CD4-positive, alpha-beta T cell treated with Interleukin-17A for 4 hours (primary cell): ENCODE measurements around the gene UBXN1.
A peak's percentile ranks its signal among the peaks of the same experiment; 100 is the strongest.
"Not testable (repeated sequence)": the region's sequence is repeated elsewhere in the genome, so short reads cannot be mapped to it uniquely, and the experiment has no call there.

Experiments
- DNase-seq: peaks from one replicate; pipeline ENCODE4 v3.0.0-alpha.2; 2020; ENCODE audit warnings: mixed read lengths

The UBXN1 gene

DNA sequence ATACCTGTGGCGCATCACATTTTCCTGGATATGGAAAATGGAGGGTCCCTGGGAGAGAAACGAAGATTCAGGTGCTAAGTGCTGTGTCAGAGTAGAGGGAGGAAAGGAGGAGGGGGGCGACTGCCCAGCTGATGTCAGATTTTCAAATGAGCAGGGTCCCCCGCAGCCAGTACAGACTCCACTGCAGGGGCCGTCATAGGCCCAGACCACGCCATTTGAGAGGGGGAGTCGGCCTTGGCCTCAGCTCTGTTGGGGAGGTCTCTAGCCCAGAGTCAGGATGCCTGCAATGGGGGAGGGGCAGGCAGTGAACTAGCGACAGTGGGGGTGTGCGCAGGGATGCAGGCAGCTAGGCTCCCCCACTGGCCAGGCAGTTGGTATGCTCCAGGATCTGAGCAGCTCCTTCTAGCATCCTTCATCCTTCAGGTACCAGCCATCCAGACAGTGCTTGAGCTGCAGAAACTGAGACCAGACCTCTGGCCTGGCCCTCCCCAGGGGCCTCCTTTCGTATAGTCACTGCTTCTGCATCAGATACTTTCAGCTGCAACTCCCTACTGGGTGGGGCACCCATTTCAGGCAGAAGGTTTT, 28.5 kb upstream of the UBXN1 start, which contains the start of the genes BSCL2 and GNG3:
TSS of gene BSCL2 (minus strand) at position 148 of the 585 bp plus-strand sequence. CDS start 229 bp downstream, outside the sequence.
TSS of gene GNG3 (plus strand) at position 400 of the 585 bp plus-strand sequence. CDS start 620 bp downstream, outside the sequence.
- DNase-seq: no peak

DNA sequence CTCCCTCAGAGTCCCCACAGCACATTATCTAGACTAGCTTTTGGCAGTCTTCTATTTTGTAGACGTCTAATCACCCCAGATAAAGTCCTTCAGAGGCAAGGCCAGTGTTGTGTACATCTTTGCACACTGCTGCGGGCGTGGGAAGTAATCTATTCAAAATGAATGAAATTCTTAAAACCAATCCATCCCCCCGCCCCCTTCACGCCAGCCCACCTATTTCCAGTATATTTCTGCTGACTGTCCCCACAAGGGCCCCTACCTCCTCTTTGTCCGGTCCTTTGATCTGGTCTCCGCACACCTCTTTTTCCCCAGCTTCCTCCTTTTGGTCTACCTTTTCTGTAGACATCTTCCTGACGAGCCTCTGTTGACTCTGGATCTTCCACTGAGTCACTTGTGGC, 28.0 kb upstream of the UBXN1 start:
- no peak for DNase-seq

- DNase-seq: peak; percentile 96
Observed at GRCh38 chr11:62705880-62706849, 27.3 kb upstream of the UBXN1 start.

- no peak for DNase-seq
Observed at GRCh38 chr11:62705413-62705812, 26.5 kb upstream of the UBXN1 start.

DNA sequence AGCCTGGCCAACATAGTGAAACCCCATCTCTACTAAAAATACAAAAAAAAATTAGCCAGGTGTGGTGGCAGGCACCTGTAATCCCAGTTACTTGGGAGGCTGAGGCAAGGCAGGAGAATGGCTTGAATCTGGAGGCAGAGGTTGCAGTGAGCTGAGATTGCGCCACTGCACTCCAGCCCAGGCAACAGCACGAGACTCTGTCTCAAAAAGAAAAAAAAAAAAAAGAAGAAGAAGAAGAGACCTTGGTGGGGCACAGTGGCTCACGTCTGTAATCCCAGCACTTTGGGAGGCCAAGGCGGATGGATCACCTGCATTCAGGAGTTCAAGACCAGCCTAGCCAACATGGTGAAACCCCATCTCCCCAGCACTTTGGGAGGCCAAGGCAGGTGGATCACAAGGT, 25.0 kb upstream of the UBXN1 start:
- not testable (repeated sequence) for DNase-seq

DNA sequence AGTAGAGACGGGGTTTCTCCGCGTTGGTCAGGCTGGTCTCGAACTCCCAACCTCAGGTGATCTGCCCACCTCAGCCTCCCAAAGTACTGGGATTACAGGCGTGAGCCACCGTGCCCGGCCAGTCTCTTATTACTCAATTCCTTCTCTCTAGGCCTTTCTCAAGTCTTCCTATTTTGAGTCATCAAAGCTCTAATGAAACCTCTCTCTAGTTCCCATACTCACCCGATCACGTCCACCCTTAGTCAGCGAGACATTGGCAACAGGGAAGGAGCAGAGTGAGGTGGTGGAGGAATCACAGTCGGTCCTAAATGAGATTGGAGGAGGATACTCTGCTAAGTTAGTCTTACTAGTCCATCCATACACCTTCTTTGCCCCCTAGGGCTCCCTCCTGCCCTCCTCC, 23.4 kb upstream of the UBXN1 start:
- no peak for DNase-seq

DNA sequence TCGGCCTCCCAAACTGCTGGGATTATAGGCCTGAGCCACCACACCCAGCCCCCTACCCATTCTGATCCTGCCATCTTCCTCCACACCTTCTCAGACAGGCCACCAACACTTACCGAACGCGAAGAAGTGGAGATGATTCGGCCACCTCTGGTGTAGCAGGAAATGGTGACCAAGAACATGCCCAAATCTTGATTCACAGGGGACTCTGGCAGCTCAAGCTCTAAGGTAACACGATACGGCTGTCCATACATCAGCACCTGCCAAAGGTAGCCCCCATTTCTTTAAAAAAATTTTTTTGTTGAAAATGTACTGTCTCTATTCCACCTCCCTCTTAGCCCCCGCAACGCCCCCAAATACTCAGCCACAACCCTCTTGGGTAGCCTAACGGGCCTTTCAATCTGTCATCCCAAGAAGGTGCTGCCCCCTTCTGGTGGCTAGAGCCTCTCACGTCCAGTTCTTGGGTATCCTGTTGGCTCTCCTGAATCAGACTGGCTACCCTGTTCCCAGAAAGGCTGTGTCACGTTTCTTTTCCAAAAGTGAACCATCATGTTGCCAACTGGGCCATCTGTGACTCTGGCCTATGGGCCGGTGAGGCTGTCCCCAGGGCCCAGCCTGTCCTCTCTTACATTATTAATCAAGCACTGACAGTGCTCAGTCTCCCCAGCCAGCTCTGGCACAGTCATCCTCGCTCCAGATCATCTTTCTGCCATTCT, 15.7 kb upstream of the UBXN1 start:
- peak; percentile 89 for DNase-seq

DNA sequence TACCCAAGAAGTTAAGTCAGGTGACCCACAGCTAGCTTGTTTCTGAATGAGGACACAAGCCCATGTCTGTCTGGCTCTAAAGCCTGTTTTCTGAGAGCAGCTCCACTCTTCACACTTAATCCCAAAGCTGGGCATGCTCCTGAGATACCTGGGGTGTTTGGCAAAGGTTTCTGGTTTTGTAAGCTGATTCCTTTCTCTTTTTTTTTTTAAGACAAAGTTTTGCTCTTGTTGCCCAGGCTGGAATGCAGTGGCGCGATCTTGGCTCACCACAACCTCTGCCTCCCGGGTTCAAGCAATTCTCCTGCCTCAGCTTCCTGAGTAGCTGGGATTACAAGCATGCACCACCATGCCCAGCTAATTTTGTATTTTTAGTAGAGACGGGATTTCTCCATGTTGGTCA, 14.8 kb upstream of the UBXN1 start:
- not testable (repeated sequence) for DNase-seq

- DNase-seq: no peak
Observed at GRCh38 chr11:62689421-62690183, 10.7 kb upstream of the UBXN1 start, which contains the start of gene LRRN4CL. TSS of gene LRRN4CL (minus strand) at chr11:62689530. CDS start at chr11:62688508, 1,022 bp downstream.

DNA sequence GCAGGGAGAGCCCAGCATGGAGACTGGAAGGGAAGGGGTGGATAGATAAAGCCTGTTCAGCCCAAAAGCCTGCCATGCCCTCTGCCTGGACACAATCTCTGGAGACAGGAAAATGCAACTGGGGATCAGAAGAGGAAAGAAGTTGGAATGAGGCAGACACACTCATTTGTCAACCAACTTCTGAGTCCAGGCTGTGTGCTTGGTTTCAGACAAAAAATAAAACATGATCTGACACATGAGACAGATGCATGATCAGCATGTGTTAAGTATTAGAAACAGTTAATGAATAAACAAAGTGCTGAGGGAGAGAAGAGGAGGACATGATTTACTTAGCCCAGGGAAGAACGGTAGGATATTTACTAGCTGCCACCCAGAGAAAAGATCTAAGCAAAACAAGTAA, 9.6 kb upstream of the UBXN1 start:
- DNase-seq: no peak

DNA sequence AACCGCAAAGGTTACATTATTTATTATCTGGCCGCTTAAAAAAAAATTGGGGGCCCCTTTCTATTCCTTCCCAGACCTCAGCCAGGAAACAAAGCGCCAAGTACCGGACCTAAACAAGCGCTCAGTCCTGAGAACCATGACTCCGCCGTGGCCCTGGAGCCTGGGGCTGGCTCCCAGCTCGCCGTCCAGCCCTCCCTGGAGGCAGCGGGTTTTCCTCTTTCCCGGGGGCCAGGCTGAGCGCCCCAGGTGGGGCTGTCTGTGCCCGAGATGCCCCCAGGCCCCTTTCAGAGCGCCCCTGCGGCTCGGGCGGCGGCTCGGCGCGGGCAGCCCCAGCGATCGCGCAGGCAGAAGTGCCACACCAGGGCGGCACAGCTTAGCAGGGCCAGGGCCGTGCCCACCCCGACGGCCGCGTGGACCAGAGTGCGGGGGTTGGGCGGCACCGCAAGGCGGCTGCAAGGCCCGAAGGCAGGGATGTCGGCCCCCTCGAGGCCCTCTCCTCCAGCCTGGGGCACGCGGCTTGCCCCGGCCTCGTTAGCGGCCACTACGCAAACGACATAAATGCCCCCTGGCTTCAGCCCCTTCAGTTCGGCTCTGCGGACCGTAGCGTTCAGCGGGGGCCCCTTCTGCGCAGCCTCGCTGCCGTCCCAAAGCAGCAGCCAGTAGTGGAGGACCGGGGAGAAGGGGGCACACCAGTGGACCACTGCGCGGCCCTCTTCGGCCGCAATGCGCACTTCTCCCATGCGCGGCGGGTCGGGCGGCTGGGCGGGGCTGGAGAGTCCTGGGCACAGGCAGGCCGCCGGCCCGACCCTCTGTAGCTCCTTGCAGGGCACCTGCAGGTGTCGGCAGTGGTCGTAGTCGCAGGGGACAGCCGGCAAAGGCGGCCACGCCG, 8.9 kb upstream of the UBXN1 start:
- no peak for DNase-seq

DNA sequence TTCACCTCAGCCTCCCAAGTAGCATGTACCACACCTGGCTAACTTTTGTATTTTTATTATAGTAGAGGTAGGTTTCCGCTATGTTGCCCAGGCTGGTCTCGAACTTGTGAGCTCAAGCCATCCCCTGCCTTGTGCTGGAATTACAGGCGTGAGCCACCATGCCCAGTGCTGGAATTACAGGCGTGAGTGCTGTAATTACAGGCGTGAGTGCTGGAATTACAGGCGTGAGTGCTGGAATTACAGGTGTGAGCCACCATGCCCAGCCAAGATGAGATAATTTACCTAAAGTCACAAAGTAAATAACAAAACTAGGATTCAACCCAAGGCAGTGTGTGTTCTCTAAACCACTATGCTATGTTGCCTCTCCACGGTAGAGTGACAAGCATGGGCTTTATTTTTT, 3.6 kb upstream of the UBXN1 start:
- no peak for DNase-seq

DNA sequence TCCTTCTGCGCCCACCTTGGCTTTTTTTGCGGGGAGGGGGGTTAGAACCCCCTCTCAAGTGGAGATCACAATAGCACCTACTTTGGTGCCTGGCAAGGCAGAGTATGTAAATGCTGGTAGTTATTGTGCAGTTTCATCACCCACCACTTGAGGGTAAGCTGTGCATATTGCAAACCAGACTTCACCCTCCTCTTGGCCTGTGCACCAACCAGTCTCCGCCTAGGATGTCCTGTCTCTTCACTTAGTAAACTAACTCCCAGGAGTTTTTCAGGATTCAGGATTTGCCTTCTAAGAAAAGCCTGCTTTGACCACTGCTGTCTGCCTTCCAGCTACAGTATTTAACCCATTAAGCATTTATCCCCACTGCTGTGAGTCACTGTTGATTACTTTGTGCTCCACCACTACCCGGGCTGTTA, 2.0 kb upstream of the UBXN1 start:
- DNase-seq: peak; percentile 52

DNA sequence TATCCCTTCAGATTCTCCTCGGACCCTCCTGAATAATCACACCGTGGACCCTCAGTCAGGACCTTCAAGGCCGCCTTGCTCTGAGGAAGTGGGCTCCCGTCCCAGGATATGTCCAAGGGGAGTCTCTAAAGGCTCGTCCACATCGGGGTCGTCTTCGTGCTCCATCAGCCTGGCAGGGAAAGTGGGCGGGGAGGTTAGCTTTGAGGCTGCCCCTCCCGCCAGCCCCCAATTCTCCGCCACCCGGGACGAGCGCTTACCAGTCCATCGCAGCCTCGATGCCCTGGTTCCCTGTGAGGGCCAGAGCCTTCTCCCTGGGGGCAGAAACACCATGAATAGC, 472 bp downstream of the UBXN1 start:
- no peak for DNase-seq

GRCh38 chr11:62677714-62678113, 1.2 kb downstream of the UBXN1 start:
- no peak for DNase-seq

DNA sequence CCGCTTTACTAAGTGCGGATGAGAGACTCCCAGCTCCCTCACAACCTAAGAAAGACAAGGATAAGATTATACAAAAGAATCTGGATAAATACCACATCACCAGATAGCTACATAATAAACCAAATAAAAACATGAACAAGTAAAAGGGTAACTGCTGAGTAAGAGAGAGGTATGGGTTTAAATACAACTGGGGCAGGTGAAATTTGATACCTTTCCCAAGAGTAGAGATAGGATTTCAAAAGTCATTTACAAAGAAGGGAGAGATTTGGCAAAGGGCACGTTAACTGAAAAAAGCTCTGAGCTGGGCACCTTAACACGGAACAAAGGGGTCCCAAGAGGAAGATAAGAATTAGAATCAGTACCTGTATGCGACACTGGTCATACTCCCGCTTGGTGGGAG, 1.7 kb downstream of the UBXN1 start:
- DNase-seq: no peak

GRCh38 chr11:62676698-62677097, 2.2 kb downstream of the UBXN1 start:
- DNase-seq: no peak

DNA sequence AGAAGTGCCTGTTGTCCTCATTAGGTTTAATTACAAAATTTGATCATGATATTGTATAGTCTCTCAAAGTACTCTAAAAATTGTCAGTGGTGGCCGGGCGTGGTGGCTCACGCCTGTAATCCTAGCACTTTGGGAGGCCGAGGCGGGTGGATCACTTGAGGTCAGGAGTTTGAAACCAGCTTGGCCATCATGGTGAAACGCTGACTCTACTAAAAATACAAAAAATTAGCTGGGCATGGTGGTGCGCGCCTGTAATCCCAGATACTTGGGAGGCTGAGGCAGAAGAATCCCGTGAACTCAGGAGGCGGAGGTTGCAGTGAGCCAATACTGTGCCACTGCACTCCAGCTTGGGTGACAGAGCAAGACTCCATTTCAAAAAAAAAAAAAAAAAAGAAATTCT, 3.5 kb downstream of the UBXN1 start:
- not testable (repeated sequence) for DNase-seq

GRCh38 chr11:62673196-62673525, 5.7 kb downstream of the UBXN1 start:
- DNase-seq: no peak

GRCh38 chr11:62671608-62672389, 7.1 kb downstream of the UBXN1 start, which contains the start of the genes LBHD1 and UQCC3:
TSS of gene LBHD1 (minus strand) at chr11:62672267. CDS start at chr11:62670031, 2,236 bp downstream.
TSS of gene UQCC3 (plus strand) at chr11:62671673. CDS start at chr11:62671746, 73 bp downstream.
- DNase-seq: peak; percentile 78

DNA sequence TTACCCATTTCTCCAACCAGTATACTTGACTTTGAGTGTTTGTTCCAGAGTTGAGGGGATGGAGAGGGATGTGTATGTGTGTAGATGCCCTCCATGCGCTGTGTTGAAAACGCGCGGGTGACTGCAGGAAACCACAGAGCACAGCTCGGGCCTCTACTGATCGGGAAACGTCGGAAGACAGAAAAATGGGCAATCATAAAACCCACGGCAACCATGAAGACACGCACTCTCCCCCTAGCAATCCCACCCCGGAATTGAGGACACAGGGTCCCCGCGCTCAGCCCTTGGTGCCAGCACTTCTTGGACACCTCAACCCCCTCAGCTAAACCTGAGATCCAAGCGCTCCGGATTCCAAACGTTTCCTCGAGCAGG, 7.7 kb downstream of the UBXN1 start:
- no peak for DNase-seq
